Left colon (tissue), 2 donors: ENCODE measurements around the gene PLCG1. TPM values are rescaled to one million over a fixed set of nuclear protein-coding genes. Genes with fewer than 3 reads are reported as not detected.
A peak's percentile ranks its signal among the peaks of the same experiment; 100 is the strongest.

Source experiments
- ATAC-seq: fragments of 200-7000 bp; cut with Tn5 transposase; one replicate; pipeline ENCODE4 v1.9.1; 2020; ENCODE audit warnings: mild to moderate bottlenecking, moderate library complexity
- DNase-seq, 2 donors: peaks; one replicate each; pipeline ENCODE4 v3.0.0-alpha.2; 2020
- intact Hi-C, 2 donors: fragments of 100-400 bp; cut with DNase I in 1 of 2; cut with micrococcal nuclease in 1 of 2; formaldehyde crosslinking; loops; one replicate each; pipeline versions ENCODE4 v1.11.2 to v1.14.0; 2022; cut with DNase I, micrococcal nuclease
- total RNA-seq, 2 donors: library from RNA; stranded (reverse); fragmentation: NEBNext Ultra II Directional; extraction: Animal tissue kit (Norgen Biotek cat#: 25700); gene quantifications; one replicate each; pipeline ENCODE4 v1.2.1, GENCODE V29; 2021
- donor health status: DM: no; HTN: no; CAD: no.
- donor health status: DM: yes; HTN: yes; CAD: no.

PLCG1 gene
- total RNA-seq, 2 donors from 2014 or later = 58.0 to 74.7 TPM

GRCh38 chr20:41158082-41158625 lies 20.8 kb downstream of the PLCG1 start:
- ATAC-seq (no peak), DNase-seq (no peak)
- intact Hi-C loops = no loop called here

- intact Hi-C loops = no loop called here
- ATAC-seq (no peak), DNase-seq (no peak)
These were observed 22.2 kb downstream of the PLCG1 start for GRCh38 chr20:41159547-41159946.

GRCh38 chr20:41160686-41161085 lies 23.3 kb downstream of the PLCG1 start:
- intact Hi-C loops = no loop called here
- DNase-seq = no peak
- ATAC-seq = no peak

GRCh38 chr20:41161886-41162285 lies 24.5 kb downstream of the PLCG1 start:
- DNase-seq (no peak), ATAC-seq (peak; percentile 22)
- intact Hi-C loops = no loop called here

GRCh38 chr20:41162396-41162795 lies 25.1 kb downstream of the PLCG1 start:
- DNase-seq (no peak), ATAC-seq (no peak)
- intact Hi-C loops = no loop called here

GRCh38 chr20:41163821-41164220 lies 26.5 kb downstream of the PLCG1 start:
- no peak for DNase-seq
- intact Hi-C loops = no loop called here
- ATAC-seq = no peak

GRCh38 chr20:41165001-41165882 lies 27.9 kb downstream of the PLCG1 start:
- intact Hi-C loops = no loop called here
- DNase-seq (peak in 1 of 2 donors; percentile 1), ATAC-seq (no peak)

GRCh38 chr20:41166201-41167117 lies 29.1 kb downstream of the PLCG1 start:
- DNase-seq (peak in 1 of 2 donors; percentile 2), ATAC-seq (no peak)
- intact Hi-C loops = no loop called here

GRCh38 chr20:41167118-41167470 lies 29.8 kb downstream of the PLCG1 start:
- intact Hi-C loops = no loop called here
- DNase-seq (peak; percentile 1 to 8), ATAC-seq (peak; percentile 31)

GRCh38 chr20:41167481-41168253 lies 30.3 kb downstream of the PLCG1 start:
- intact Hi-C loops = no loop called here
- ATAC-seq (no peak), DNase-seq (peak; percentile 7 to 10)

GRCh38 chr20:41168281-41169161 lies 31.2 kb downstream of the PLCG1 start:
- intact Hi-C loops = no loop called here
- ATAC-seq (no peak), DNase-seq (peak in 1 of 2 donors; percentile 14)

- ATAC-seq (no peak), DNase-seq (peak in 1 of 2 donors; percentile 15)
- intact Hi-C loops = no loop called here
These were observed 31.9 kb downstream of the PLCG1 start for GRCh38 chr20:41169162-41169690.

GRCh38 chr20:41169791-41170351 lies 32.5 kb downstream of the PLCG1 start:
- ATAC-seq = no peak
- intact Hi-C loops = loop anchor here (5.0 to 10.0 kb wide), 2 partner anchors 62 to 165 kb away; no protein-coding TSS in a partner anchor
- no peak for DNase-seq

- no peak for ATAC-seq
- intact Hi-C loops = loop anchor here (5.0 to 10.0 kb wide), 2 partner anchors 62 to 164 kb away; no protein-coding TSS in a partner anchor
- peak in 1 of 2 donors; percentile 2 for DNase-seq
These were observed 33.2 kb downstream of the PLCG1 start for GRCh38 chr20:41170386-41171105.

GRCh38 chr20:41171736-41172295 lies 34.5 kb downstream of the PLCG1 start:
- ATAC-seq = no peak
- peak in 1 of 2 donors; percentile 22 for DNase-seq
- intact Hi-C loops = loop anchor here (2.0 to 10.0 kb wide), 3 partner anchors 60 to 167 kb away; no protein-coding TSS in a partner anchor
